HG03045 (cell line): ENCODE data around the gene AP1G2.

Experiments used
- ATAC-seq: cut with Tn5 transposase; IDR thresholded peaks from one replicate; pipeline ENCODE4 v1.9.1; 2021; ENCODE audit warnings: mild to moderate bottlenecking, moderate library complexity; ENCODE audit not compliant: unreplicated experiment

Gene AP1G2

GRCh38 chr14:23520899-23521533 is 46.6 kb downstream of the AP1G2 start:
- ATAC-seq, result no peak

GRCh38 chr14:23518709-23519108 is 48.9 kb downstream of the AP1G2 start:
- ATAC-seq, result no peak

- ATAC-seq, result no peak
Observed at GRCh38 chr14:23517650-23518326, 49.8 kb downstream of the AP1G2 start.

GRCh38 chr14:23514644-23514957 is 53.0 kb downstream of the AP1G2 start:
- ATAC-seq, result no peak

GRCh38 chr14:23513818-23514643 is 53.6 kb downstream of the AP1G2 start:
- ATAC-seq, result no peak

- no peak for ATAC-seq
Observed at GRCh38 chr14:23513005-23513817, 54.4 kb downstream of the AP1G2 start.

- ATAC-seq, result no peak
Observed at GRCh38 chr14:23512156-23512555, 55.4 kb downstream of the AP1G2 start.
